K562 (cell line): ENCODE results near the gene RHCG. TPM values are rescaled to one million over a fixed set of nuclear protein-coding genes. Genes with fewer than 3 reads are reported as not detected.
A peak's percentile ranks its signal among the peaks of the same experiment; 100 is the strongest.

Experiments
- C11orf30 ChIP-seq: fragments of 450-650 bp; IDR thresholded peaks from 2 replicates; pipeline ENCODE4 v1.6.1; 2016; ENCODE audit warnings: low read depth, mild to moderate bottlenecking
- CEBPB ChIP-seq: fragments of 450-650 bp; IDR thresholded peaks from 2 replicates; pipeline ENCODE4 v1.6.1; 2016; ENCODE audit warnings: missing genetic modification characterization, missing compliant biosample characterization
- CHAMP1 ChIP-seq: fragments of 450-650 bp; IDR thresholded peaks from 2 replicates; pipeline ENCODE4 v1.6.1; 2016; ENCODE audit warnings: mild to moderate bottlenecking
- GATA2 ChIP-seq: sonication (generic); formaldehyde crosslinking; IDR thresholded peaks from 2 replicates; pipeline ENCODE4 v1.4.0; 2020; ENCODE audit warnings: mild to moderate bottlenecking, missing genetic modification reagents
- HMGXB4 ChIP-seq: sonication (generic); formaldehyde crosslinking; IDR thresholded peaks from 2 replicates; pipeline ENCODE4 v1.8.1; 2023; ENCODE audit warnings: mild to moderate bottlenecking, missing genetic modification reagents
- MTA2 ChIP-seq: fragments of 450-650 bp; IDR thresholded peaks from 2 replicates; pipeline ENCODE4 v1.6.1; 2016; ENCODE audit warnings: low read depth
- NFYB ChIP-seq: IDR thresholded peaks from 2 replicates; pipeline ENCODE4 v1.6.1; 2011; ENCODE audit warnings: mild to moderate bottlenecking, moderate library complexity; ENCODE audit not compliant: insufficient read length; ENCODE audit errors: extremely low read depth
- PHF8 ChIP-seq: fragments of 200-600 bp; sonication (generic); IDR thresholded peaks from 2 replicates; pipeline ENCODE4 v1.6.1; 2012; ENCODE audit warnings: mixed run types, mild to moderate bottlenecking, inconsistent platforms, low read length, moderate library complexity, borderline replicate concordance
- PKNOX1 ChIP-seq: fragments of 450-650 bp; IDR thresholded peaks from 2 replicates; pipeline ENCODE4 v1.6.1; 2016
- RBM25 ChIP-seq: fragments of 200-400 bp; formaldehyde crosslinking; IDR thresholded peaks from 2 replicates; pipeline ENCODE4 v1.6.1; 2018; ENCODE audit warnings: low read length, low read depth, moderate library complexity; ENCODE audit not compliant: severe bottlenecking
- SOX6 ChIP-seq: fragments of 450-650 bp; IDR thresholded peaks from 2 replicates; pipeline ENCODE4 v1.6.1; 2014; ENCODE audit warnings: mild to moderate bottlenecking
- TAF7 ChIP-seq: fragments of 450-650 bp; IDR thresholded peaks from 2 replicates; pipeline ENCODE4 v1.6.1; 2016; ENCODE audit warnings: missing genetic modification characterization, missing compliant biosample characterization
- ZNF217 ChIP-seq: sonication (generic); formaldehyde crosslinking; IDR thresholded peaks from 2 replicates; pipeline ENCODE4 v1.8.0; 2022; ENCODE audit warnings: mild to moderate bottlenecking, missing genetic modification reagents
- polyA plus RNA-seq, 8 experiments: library from polyadenylated mRNA; depleted of rRNA in 4 of 8; stranded (reverse) in 5 of 8; unstranded in 3 of 8; fragments of >200 nt; fragmentation: Nextera tagmentation in 2 of 8; fragmentation: Illumina TruSeq in 1 of 8; extraction: Ambion mirVana in 2 of 8; extraction: Trizol in 1 of 8; gene quantifications; 2 replicates each; pipeline versions ENCODE4 v1.2.1 to v1.2.3, GENCODE V29; 2011 to 2014; ENCODE audit warnings: inconsistent platforms in 1 of 8, missing spikeins in 1 of 8
- total RNA-seq, 7 experiments: library from RNA; depleted of rRNA in 6 of 7; stranded (reverse); fragments of >200 nt in 6 of 7; fragmentation: Illumina TruSeq in 2 of 7; extraction: Trizol in 2 of 7; gene quantifications; 2 replicates each; pipeline versions ENCODE4 v1.2.1 to v1.2.3, GENCODE V29; 2011 to 2021; ENCODE audit warnings: low replicate concordance in 1 of 7
- TF ChIP-seq, protein P1 (sequence below): sonication (generic); IDR thresholded peaks from 2 replicates; pipeline ENCODE4 v1.6.1; 2016
- TF ChIP-seq, protein P2 (sequence below): fragments of 450-650 bp; IDR thresholded peaks from 2 replicates; pipeline ENCODE4 v1.6.1; 2018; ENCODE audit not compliant: partially characterized antibody
- TF ChIP-seq, protein P3 (sequence below), 2 experiments: fragments of 450-650 bp in 1 of 2; sonication (generic) in 1 of 2; formaldehyde crosslinking in 1 of 2; IDR thresholded peaks in 1 of 2; conservative IDR thresholded peaks in 1 of 2; 2 replicates each; pipeline versions ENCODE4 v1.6.1 to v1.8.1; 2016 to 2023; ENCODE audit warnings: mild to moderate bottlenecking in 2 of 2, moderate library complexity in 2 of 2, inconsistent platforms in 1 of 2, missing genetic modification reagents in 1 of 2

Gene RHCG
- total and polyA plus RNA-seq, 9 of the 15 experiments (the other 6 are each of a cell fraction or from before 2014, with no cell fraction given) = not detected

DNA sequence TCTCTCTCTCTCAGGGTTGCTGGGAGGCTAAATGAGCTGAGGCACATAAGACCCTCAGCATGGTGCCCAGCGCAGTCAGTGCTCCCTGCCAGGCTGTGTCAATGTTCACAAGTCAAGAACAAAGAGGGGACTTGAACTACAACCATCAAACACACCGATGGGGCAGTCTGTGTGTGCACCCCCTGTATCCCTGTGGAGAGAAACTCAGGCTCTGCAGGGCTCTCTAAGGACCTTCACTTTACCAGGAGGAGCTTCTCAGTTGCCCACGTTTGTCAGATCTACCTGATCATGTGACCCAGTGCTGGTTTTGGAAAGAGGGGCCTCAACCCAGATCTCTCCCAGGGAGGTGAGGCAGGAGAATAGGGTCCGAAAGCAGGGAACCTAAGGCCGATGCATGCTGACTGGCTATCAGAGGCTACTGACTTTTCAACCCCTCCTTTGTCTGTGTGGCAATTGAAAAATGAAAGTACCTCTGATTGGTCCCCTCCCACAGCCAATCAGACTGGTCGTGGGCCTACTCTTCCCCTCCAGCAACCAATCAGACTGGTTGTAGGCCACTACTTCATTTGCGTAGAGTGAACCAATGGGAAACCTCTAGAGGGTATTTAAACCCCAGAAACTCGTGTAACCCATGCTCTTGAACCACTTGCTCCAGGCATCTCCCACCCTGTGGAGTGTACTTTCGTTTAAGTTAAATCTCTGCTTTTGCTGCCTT is 34.0 kb downstream of the RHCG start (continued):
- TF ChIP-seq, protein P1, sequence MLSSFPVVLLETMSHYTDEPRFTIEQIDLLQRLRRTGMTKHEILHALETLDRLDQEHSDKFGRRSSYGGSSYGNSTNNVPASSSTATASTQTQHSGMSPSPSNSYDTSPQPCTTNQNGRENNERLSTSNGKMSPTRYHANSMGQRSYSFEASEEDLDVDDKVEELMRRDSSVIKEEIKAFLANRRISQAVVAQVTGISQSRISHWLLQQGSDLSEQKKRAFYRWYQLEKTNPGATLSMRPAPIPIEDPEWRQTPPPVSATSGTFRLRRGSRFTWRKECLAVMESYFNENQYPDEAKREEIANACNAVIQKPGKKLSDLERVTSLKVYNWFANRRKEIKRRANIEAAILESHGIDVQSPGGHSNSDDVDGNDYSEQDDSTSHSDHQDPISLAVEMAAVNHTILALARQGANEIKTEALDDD = no peak
- TF ChIP-seq RBM25 (peak; percentile 52), MTA2 (no peak), HMGXB4 (CRISPR knock-in tag) (no peak), NFYB (peak; percentile 75), CHAMP1 (no peak), CEBPB (peak; percentile 33; the same call in 1 of the 2 replicates), PHF8 (peak; percentile 31; the same call in 1 of the 2 replicates), ZNF217 (CRISPR knock-in tag) (no peak), GATA2 (CRISPR knock-in tag) (no peak), SOX6 (no peak), C11orf30 (no peak), TAF7 (peak; percentile 56; the same call in 1 of the 2 replicates), PKNOX1 (peak; percentile 30; the same call in 1 of the 2 replicates)
- TF ChIP-seq, protein P2, sequence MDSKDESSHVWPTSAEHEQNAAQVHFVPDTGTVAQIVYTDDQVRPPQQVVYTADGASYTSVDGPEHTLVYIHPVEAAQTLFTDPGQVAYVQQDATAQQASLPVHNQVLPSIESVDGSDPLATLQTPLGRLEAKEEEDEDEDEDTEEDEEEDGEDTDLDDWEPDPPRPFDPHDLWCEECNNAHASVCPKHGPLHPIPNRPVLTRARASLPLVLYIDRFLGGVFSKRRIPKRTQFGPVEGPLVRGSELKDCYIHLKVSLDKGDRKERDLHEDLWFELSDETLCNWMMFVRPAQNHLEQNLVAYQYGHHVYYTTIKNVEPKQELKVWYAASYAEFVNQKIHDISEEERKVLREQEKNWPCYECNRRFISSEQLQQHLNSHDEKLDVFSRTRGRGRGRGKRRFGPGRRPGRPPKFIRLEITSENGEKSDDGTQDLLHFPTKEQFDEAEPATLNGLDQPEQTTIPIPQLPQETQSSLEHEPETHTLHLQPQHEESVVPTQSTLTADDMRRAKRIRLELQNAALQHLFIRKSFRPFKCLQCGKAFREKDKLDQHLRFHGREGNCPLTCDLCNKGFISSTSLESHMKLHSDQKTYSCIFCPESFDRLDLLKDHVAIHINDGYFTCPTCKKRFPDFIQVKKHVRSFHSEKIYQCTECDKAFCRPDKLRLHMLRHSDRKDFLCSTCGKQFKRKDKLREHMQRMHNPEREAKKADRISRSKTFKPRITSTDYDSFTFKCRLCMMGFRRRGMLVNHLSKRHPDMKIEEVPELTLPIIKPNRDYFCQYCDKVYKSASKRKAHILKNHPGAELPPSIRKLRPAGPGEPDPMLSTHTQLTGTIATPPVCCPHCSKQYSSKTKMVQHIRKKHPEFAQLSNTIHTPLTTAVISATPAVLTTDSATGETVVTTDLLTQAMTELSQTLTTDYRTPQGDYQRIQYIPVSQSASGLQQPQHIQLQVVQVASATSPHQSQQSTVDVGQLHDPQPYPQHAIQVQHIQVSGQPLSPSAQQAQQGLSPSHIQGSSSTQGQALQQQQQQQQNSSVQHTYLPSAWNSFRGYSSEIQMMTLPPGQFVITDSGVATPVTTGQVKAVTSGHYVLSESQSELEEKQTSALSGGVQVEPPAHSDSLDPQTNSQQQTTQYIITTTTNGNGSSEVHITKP = peak; percentile 62
- TF ChIP-seq, protein P3, sequence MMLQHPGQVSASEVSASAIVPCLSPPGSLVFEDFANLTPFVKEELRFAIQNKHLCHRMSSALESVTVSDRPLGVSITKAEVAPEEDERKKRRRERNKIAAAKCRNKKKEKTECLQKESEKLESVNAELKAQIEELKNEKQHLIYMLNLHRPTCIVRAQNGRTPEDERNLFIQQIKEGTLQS (IDR thresholded peaks at IDR 0.05) = no peak
- TF ChIP-seq, protein P3 (CRISPR knock-in tag; conservative IDR thresholded peaks at IDR 0.05) = no peak
